ENCODE measurements around the gene NRCAM.

The NRCAM gene

DNA sequence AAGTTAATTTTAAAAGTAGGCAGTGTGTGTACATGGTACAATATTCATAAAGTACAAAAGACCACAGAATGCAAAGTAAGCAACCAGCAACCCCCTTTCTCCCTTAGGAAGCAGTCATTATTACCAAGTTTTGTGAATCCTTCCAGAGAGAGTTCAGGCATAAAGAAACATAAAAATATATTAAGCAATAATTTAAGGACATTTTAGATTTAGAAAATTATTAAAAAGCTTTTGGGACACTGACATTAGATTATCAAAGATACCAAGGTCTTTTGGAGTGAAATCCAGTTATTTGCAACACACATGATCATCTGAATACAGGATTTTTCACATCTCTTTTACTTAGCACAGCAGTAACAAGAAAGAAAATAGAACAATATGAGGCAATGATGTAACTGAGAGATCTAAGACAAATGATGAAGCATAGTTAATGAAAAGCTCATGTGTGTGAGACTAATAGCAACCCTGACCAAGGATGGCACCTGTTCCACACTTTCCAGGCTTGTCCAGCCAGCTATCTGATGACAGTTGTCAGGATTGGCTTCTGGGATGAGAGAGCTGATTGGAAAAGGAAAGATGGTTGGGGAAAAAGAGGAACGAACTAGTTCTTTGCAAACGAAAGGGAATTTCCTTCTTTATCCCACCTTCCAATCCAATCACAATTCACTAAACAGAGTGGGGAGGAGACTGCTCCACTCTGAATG, 210.6 kb downstream of the NRCAM start:
- no peak for DNase-seq (ENCODE audit: low read depth)

DNA sequence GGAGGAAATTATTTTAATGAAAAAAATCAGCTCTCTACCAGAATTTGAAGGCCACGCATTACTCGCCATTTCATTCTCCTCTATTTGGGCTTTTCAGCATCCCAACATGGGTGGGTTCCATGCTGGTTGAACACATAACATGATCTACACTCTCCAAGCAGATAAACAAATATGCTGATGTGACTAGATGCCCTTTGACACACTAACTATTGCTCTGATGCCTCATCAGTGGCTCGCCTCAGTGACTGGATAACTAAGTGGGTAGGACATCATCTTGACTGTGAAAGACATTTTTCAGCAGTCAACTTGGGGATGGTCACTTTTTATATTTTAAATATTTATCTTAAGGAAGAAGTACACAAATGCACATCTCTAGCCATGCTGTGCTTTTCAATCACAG, 212.1 kb downstream of the NRCAM start:
- DNase-seq (ENCODE audit: low read depth): no peak

DNA sequence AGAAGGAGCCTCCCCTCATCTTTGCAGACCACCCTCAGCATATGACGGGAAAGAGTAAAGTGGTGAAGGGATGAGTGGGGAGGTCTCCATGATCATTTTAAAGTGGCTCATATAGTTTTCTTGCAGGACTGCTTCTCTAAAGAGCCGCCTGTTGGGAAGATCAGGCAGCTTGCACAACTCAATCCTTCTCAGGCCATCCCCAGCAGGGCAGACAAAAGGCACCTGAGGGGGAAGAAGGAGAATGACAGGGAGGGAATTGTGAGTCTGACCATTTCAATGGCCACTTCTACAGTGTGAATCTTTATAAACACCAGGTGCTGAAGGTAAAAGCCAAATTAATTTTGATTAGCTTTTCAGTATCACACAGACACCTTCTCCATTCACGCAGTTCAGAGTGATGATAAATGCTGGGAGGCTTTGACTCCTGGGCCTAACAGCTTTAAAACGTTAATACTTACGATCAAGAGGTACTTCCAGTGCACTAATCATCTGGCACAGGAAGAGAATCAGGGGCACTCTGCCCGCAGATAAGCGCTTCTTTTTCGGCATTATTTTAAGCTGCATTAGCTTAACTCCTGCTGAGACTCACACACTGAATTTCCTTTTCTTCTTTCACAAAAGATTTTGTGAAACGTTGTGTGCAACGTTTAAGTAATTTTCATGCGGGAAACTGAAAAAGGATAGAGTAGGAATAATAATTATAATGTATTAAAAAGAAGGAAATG, 216.6 kb downstream of the NRCAM start:
- no peak for DNase-seq (ENCODE audit: low read depth)

DNA sequence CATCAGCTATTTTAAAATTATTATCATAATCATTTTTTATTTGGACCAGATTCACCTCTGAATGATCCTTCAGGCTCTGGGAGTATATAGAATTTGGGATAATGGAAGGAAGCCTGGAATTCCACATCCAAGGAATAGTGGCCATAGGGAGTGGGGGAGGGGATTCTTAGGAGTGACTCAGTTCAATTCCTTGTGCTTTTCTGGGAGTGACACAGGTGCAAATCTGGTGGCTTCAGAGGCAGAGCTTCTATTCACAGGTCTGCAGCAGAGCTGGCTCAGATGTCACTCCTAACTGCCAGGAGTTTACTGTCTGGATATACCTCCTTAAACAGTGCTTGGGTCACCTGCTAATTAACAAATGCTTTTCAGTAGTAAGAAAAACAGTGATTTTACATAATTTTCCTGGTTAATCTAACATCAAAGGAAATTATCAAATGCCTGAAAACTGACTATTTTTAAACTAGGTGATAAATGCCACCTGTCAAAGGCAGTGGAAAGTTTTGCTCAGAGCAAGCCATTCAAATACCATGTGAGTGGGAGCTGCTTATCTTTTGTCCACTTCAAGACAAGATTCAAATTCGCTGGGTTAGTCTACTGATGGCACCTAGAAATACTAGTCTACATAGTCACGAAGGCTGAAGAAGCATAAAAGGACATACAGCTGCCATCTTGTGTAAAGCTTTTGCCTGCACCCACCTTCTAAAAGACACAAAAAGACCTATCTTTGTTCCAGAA, 219.4 kb downstream of the NRCAM start:
- no peak for DNase-seq (ENCODE audit: low read depth)

DNA sequence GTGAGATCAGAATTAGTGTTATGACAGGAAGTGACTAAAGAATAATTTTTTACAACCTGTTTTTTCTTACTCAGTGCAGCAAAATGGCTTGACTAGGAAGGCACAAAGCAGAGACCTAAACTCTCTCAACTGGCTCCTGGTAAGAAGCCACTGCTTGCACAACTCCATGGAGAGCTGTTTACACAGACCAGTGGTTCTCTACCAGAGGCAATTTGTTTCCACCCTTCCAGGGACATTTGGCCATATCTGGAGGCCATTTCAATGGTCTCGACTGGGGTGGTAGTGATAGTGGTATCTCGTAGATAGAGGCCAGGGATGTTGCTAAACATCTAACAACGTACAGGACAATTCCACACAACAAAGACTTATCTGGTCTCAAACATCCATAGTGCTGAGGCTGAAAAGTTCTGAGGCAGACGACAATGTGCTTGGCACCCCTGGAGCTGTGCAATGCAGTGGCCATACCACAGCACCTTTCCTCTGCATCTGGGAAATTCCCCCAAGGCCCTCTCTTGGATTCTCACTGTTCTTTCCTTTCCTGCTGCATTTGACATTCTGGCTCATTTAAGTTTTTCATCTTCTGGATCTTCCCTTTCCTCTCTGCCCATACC, 220.7 kb downstream of the NRCAM start:
- DNase-seq (ENCODE audit: low read depth): no peak

DNA sequence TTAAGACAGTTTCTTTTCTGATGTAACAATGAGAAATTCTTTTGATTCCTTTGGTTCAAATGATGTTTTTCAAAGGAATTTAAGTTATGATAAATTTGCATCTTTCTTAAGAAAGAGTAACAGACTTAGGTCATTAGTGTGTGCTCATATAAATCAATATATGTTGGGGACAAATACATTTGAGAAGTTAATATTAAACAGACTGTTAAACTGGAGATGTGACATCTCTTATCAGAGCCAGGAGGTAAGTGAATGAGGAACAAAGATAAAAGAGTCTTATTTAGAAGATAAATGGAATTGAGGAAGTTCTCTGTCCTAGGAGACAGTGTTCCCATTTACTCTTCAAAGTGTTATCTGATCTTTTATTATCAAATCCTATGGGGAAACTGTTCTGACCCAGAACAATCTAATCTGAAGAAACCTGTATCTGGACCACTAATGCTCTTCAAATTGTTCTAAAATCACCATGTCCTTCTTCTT, 221.2 kb downstream of the NRCAM start:
- no peak for DNase-seq (ENCODE audit: low read depth)

DNA sequence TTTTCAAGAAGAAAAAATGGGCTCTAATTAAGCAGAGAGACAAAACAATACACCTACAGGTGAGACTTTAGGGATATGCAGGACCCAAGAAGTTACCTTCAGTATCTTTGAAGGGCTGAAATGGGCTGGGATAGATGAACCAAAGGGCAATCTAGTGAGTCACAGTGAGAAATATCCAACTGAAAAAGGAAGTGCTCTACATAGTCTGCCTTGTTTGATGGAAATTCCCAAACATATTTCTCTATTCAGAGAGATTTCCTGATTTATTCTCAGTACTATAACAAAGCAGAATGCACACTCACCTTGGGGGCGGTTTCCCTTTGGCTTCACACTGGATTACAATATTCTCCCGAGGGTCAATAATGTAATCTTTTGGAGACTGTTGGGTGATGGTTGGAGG, 222.0 kb downstream of the NRCAM start:
- no peak for DNase-seq (ENCODE audit: low read depth)

DNA sequence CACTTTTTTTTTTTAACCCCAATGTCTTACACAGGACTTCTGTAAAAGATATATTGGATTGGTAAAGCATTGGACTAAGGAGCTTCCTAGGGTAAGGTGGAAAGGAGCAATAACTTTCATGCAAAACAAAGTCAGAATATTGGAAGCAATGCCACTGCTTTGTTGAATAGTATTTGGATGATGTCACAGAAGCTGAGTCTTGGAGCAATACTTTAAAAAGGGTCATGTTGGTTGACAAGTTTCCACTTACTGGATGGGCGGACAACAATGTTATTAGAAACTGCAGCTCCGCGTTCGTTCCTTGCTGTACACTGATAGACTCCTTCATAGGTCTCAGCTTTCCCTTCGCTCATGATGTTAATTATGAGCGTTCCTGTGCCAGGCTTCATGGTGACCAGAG, 224.2 kb downstream of the NRCAM start:
- DNase-seq (ENCODE audit: low read depth): no peak

DNA sequence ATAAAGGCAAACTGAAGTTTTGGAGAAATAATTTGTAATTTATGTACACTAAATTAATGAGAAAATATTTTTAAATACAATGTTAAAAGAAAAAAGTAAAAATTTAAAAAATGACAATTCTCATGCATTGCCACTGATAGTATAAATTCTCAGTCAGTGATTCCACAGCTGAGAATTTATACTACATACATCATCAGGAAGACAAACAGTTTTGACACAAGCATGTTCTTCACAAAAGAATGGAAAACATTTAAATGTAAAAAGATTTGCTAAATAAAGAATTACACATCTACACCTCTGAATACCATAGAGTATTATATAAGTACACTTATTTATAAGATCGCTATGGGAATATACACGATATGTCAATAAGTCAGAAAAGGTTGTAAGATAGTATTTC, 225.0 kb downstream of the NRCAM start:
- no peak for DNase-seq (ENCODE audit: low read depth)

DNA sequence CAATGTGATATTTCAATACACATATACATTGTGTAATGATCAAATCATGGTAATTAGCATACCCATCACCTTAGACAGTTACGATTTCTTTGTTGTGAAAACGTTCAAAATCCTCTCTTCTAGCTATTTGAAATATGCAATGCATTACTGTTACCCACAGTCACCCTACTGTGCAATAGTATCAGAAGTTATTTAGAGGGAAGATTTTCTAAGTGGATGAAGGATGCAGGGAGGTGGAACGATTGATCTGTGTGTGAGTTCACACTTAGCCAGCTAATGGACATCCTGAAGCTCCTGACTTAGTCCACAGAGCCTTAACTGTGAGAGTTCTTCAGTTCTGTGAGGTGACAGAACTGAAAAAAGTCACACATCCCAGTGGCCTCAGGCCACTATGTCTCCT, 228.9 kb downstream of the NRCAM start:
- no peak for DNase-seq (ENCODE audit: low read depth)

DNA sequence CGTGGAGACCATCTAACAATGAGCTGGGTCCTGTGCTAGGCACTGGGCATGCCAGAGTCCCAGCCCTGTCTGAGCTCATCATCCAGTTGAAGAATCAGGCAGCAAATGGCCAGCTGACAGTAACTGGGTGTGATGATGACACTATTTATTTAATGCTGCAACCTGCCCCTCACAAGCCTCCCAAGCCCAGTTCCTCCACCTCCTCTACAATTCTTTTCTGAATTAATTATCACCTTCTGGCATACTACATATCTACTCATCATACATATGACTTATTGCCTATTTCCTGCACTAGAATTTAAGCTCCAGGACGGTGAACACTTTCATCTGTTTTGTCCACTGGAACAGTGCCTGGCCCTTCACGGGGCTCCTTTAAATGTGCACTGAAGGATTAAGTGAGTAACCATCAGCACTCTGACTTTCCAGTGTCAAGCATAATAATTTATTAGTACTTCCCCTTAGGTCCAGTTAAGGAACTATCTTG, 229.4 kb downstream of the NRCAM start:
- no peak for DNase-seq (ENCODE audit: low read depth)

DNA sequence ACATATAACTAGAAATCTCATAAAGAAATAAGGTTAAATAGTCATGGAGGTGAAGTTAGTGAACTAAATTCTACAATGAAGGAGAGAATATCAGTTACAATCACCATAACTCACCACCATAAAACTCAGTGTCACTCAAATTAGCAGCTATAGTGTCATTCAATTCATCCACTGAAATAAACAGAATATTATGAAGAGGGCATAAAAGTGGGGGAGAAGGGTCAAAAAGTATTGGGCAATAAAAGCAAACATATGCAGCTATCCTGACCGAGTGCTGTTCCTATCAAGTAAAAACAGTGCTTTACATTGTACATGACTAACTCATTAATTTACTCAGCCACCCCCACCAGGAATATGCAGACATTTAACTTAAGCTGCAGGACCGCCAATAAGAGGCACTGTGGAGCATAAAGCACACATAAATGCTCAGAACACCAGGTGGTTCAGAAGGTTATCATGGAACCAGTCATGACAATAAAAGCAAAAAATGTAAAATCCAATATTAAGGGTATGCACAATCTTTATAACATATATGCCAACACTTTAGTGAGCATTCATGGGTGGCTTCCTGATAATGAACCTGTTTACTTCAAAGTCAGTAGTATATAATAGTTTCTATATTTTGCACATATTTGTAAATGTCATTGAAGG, 230.6 kb downstream of the NRCAM start:
- DNase-seq (ENCODE audit: low read depth): no peak

DNA sequence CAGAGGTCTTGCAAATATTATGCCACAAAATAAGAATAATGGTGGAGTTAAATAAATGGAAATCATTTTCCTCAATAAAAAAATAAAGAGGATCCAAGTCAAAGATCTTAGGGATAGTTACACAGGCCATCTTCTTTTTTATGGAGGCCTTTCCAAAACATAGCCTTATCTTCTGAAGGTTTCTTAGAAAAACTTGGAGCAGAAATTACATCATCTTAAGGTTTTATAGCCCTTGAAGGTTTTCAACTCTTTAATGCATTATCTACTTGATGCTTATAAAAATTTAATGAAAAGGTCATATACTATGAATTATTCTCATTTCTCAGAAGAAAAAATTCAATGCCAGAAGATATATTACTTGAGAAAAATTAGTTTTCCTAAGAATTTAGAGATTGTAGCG, 231.8 kb downstream of the NRCAM start:
- no peak for DNase-seq (ENCODE audit: low read depth)

DNA sequence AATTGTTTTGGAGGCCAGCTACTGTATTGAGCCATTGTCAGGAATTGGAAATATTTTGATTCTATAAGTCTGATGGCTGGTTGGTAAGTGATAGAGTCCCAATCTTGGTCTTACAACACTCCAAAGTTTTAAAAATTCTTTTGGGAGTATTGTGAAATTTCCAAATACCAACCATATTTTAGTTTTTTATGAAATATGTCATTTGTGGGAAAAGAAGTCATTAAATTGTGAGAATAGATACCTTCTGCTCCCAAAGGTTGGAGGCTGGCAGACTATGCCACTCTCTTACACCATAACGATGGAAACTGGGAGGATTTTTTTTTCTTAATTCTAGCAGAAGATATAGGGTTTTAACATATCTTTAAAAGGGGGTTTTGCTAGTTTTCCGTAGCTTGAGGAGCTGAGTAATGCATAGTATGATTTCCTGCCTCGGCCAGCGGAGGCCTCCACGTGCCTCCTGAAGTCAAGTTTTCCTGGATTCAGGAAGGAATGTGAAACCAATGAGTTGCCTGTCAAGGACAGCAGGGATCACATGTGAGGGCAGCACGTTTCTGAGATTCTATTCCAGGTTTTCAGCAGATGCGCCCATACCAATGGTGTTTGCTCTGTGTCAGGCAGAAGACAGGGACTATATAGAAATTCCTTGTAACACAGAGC, 233.9 kb downstream of the NRCAM start:
- no peak for DNase-seq (ENCODE audit: low read depth)

DNA sequence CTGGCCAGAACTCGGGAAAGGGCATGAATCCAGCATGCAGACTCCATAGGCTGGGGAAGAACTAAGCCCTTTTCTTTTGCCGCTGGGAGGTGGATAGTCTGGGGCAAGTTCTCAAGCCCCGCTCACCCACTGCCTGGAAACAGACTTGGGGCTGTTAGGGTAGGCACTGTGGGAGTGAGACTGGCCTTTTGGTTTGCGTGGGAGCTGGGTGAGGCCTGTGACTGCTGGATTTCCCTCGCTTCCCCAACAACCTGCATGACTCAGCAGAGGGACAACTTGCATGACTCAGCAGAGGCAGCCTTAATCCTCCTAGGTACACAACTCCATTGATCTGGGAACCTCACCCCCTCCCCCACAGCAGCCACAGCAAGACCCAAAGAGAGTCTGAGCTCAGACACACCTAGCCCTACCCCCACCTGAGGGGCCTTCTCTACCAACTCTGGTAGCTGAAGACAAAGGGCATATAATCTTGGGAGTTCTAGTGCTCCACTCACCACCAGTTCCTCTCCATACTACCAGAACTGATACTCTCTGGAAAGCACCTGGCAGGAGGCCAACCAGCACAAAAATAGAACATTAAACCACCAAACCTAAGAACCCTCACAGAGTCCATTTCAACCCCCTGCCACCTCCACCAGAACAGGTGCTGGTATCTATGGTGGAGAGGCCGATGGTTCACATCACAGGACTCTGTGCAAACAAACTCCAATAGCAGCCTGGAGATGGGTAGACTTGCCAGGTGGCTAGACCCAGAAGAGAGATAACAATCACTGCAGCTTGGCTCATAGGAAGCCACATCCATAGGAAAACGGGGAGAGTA, 244.6 kb downstream of the NRCAM start:
- DNase-seq (ENCODE audit: low read depth): no peak

DNA sequence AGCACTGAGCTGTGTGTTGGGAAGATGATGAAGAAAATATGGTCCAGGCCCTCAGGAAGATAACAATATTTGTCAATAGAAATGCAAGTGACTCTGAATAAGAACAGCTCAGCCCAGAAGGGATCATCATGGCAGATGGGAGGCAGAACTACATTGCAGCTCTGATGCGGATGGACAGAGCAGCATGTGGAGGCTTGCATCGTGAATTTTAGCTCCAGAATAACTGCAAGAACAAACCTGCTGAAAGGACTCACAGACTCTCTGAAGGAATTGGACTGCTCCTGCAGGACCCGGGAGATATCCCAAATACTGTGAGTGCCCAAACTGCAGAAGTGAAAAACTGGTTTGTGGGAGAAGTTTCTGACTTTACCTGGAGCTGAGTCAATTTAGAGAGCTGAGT, 245.4 kb downstream of the NRCAM start:
- DNase-seq (ENCODE audit: low read depth): no peak

DNA sequence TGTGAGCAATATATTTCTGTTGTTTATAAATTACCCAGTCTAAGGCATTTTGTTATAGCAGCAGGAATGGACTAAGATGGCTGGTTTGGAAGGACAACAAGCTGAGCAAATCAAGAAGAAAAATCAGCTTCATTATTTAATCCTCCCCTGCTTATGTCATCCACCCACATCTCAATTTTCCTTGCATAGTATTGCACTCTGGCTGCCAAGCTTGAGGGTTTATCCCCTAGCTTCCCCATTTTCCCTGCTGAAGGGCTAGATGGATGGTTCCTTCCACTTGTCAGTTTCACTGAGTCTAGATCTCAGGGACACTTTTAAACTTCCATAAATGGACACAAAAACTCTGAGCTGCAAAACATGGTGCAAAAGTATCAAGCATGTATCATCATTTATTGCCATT, 250.9 kb downstream of the NRCAM start:
- DNase-seq (ENCODE audit: low read depth): no peak

DNA sequence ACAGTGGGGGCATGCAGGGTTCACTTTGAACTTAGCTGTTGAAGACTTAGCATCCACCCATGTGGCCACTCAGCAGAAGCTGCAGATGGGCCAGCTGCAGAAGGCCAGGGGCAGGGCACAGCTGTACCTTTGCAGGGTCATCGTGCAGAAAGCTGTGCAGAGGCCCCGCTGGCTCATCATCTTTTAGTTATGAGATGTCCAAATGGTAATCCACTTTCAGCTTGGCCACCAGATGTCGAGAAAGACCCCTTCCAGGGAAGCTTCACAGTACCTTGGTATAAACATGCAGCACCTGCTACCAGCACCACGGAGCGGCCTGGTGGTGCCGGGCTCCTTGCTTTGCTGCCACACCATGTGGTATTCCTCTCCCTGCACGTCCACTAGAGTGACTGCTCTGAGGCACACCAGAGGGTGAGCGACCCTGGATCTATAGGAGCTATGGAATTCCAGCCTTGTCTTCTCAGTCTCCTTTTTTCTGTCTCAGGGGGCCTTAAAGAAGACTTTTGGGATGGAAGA, 251.9 kb downstream of the NRCAM start:
- DNase-seq (ENCODE audit: low read depth): no peak

DNA sequence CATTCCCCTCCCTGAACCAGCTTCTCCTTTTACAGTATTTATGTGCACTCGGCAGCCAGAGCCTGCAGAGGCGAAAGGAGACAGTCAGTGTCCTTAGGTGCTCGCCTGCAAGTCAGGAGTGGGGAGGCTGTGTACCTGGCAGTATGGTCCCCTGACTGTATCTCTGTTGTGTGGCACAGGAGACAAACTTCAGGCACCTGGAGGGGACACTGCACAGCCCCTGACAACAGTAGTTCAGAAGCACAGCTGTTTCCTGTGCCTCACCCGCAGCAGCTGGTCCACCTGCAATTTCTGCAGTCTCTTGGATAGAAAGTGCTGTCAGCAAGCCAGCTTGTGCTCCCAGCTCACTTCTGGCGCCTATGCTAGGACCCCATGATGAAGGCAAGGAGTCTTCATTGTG, 252.7 kb downstream of the NRCAM start:
- DNase-seq (ENCODE audit: low read depth): no peak

DNA sequence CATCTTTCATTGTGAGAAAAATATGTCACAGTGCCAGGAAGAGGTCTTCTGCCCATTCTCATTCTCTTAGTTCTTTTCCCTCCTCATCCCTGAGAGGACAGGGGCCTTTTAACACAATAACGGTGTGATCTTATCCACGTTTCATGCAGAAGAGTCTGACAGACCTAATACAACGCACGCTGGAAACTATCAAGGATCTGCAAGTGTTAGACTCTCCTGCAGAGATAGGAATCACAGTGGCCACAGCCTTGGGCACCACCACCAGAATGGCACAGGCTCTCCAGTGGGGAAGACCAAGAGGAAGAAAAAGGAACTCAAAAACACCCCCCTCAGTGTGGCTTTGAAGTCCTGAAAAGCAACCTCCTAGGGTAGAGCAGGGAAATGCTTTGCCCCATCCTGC, 253.5 kb downstream of the NRCAM start:
- DNase-seq (ENCODE audit: low read depth): no peak

Data from T-helper 22 cell (primary cell).